ENCODE results near the gene TINAGL1. TPM values are rescaled to one million over a fixed set of nuclear protein-coding genes. Genes with fewer than 3 reads are reported as not detected.

The TINAGL1 gene
- total RNA-seq, 1 experiment from 2014 or later, result 2.5 TPM

DNA sequence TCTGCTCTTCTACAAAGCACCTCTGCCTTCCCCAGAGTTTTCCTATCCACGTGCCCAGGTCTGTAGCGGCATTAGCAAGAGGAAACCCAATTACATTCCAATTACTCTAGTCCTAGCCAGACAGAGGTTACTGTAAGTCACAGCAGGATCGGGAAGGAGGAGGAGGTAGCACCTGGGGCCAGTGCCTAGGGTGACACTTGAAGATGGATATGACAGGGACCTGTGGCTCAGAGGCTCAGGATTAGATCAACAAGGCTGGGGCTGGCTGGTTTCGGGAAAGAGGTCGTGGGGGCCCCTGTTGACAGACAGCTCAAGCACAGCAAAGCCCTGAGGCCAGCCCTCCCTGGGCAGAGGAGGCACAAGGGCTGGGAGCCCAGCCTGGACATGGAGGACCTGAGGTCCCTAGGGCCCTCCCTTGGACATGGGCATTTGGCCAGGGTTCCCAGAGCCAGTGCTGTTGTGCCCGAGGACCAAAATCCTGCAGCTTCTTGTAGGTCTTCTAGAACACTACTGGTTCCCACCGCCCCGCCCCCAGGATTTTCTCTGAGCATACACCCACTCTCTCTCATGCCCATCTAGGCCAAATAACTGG is 38.2 kb downstream of the TINAGL1 start:
- no peak overlapping the region for H2AFZ ChIP-seq (ENCODE audit: low read length)
- H3K4me3 Mint-ChIP-seq, result no peak overlapping the region
- no peak overlapping the region for H3K4me2 ChIP-seq (ENCODE audit: insufficient read depth, insufficient read length, low read length)

More for the DNA sequence above, 38.2 kb downstream of the TINAGL1 start:
- H3K18ac ChIP-seq (ENCODE audit: insufficient read length, low read depth, low read length), result no peak overlapping the region
- H2BK12ac ChIP-seq (ENCODE audit: insufficient read length, low read depth, low read length), result no peak overlapping the region
- no peak overlapping the region for H2BK5ac ChIP-seq (ENCODE audit: insufficient read length, low read length)
- Mint-ChIP-seq H3K9me3 (no peaks in the 10 kb centered on the region), H3K27ac (peak overlapping the region in 2 of 3 experiments; percentile 45 to 52; a peak in 1 of 7 replicates), H3K36me3 (ENCODE audit: insufficient read depth in 1 of 3, low read depth in 3 of 3) (no peaks in the 10 kb centered on the region; a peak in 1 of 7 replicates), H3K27me3 (ENCODE audit: low read depth) (peaks cover 45% of the 10 kb centered on the region), H3K4me1 (peaks cover 15 to 17% of the 10 kb centered on the region in 2 experiments)
- no peak overlapping the region for H2AK5ac ChIP-seq (ENCODE audit: insufficient read length, low read length)
- H3K4me1 ChIP-seq (ENCODE audit: insufficient read depth, low read length), result no peaks in the 10 kb centered on the region
- no peak overlapping the region for H4K8ac ChIP-seq (replicated peaks; ENCODE audit: insufficient read length, low read depth, low read length)
- H2BK120ac ChIP-seq (ENCODE audit: low read depth, low read length, poor library complexity, severe bottlenecking), result no peak overlapping the region
- no peak overlapping the region for H4K91ac ChIP-seq (ENCODE audit: insufficient read length, low read depth, low read length)
- H3K14ac ChIP-seq (ENCODE audit: insufficient read depth, low read length), result no peak overlapping the region; the same call in 1 of the 2 replicates
- WGBS (ENCODE audit: extremely low coverage, insufficient read length, low lambda C conversion rate), result no CpG with 5 or more reads among the region's 8 CpGs
- H3T11ph ChIP-seq (ENCODE audit: low read length), result no peak overlapping the region
- peaks cover 2% of the 10 kb centered on the region for H4K20me1 ChIP-seq (ENCODE audit: control insufficient read depth, insufficient read depth, insufficient read length)
- H3K27me3 ChIP-seq (ENCODE audit: insufficient read depth, low read length), result peaks cover 11% of the 10 kb centered on the region; the same call in 1 of the 2 replicates
- no peak overlapping the region for H3K4ac ChIP-seq (ENCODE audit: low read depth, low read length)
- H3K79me1 ChIP-seq (ENCODE audit: insufficient read depth, low read depth, low read length, poor library complexity, severe bottlenecking), result no peaks in the 10 kb centered on the region
- H3K56ac ChIP-seq (ENCODE audit: insufficient read length, low read depth, low read length), result no peak overlapping the region
- H2BK20ac ChIP-seq (ENCODE audit: low read depth, low read length, poor library complexity, severe bottlenecking), result no peak overlapping the region
- H3K23me2 ChIP-seq (ENCODE audit: insufficient read length, low read depth, low read length, poor library complexity, severe bottlenecking), result peaks cover 5% of the 10 kb centered on the region
- H3K23ac ChIP-seq (ENCODE audit: insufficient read length, low read depth, low read length), result no peak overlapping the region
- no peak overlapping the region for H3K27ac ChIP-seq (ENCODE audit: insufficient read length, low read depth, low read length)
- H2BK15ac ChIP-seq (ENCODE audit: low read depth, low read length), result no peak overlapping the region
- TF ChIP-seq, protein P1, sequence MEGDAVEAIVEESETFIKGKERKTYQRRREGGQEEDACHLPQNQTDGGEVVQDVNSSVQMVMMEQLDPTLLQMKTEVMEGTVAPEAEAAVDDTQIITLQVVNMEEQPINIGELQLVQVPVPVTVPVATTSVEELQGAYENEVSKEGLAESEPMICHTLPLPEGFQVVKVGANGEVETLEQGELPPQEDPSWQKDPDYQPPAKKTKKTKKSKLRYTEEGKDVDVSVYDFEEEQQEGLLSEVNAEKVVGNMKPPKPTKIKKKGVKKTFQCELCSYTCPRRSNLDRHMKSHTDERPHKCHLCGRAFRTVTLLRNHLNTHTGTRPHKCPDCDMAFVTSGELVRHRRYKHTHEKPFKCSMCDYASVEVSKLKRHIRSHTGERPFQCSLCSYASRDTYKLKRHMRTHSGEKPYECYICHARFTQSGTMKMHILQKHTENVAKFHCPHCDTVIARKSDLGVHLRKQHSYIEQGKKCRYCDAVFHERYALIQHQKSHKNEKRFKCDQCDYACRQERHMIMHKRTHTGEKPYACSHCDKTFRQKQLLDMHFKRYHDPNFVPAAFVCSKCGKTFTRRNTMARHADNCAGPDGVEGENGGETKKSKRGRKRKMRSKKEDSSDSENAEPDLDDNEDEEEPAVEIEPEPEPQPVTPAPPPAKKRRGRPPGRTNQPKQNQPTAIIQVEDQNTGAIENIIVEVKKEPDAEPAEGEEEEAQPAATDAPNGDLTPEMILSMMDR (conservative IDR thresholded peaks at IDR 0.05), result no peak
- H3K79me2 ChIP-seq (ENCODE audit: insufficient read depth, low read length), result no peaks in the 10 kb centered on the region
- H4K5ac ChIP-seq (ENCODE audit: insufficient read length, low read depth, low read length), result no peak overlapping the region
- no peak for DNase-seq
- H3K9me3 ChIP-seq (ENCODE audit: control insufficient read depth, low read depth, low read length), result no peaks in the 10 kb centered on the region
- no peak overlapping the region for H3K9ac ChIP-seq (ENCODE audit: extremely low read depth, insufficient read length, low read length)

Measured in H9 (cell line).